ENCODE data around the gene CUTA.

The CUTA gene

GRCh38 chr6:33424855-33425667, 7.2 kb upstream of the CUTA start (continued):
- TF ChIP-seq ZNF518A (tag by site-specific recombination; conservative IDR thresholded peaks at IDR 0.05; ENCODE audit: low read depth) = 0 out of 2 replicates have a peak, but pooled peaks have one; percentile 17
- TF ChIP-seq ZNF513 (tag by site-specific recombination; IDR thresholded peaks at IDR 0.05) = no peak
- TF ChIP-seq TSHZ1 (tag by site-specific recombination; IDR thresholded peaks at IDR 0.05; ENCODE audit: borderline replicate concordance) = no peak
- TF ChIP-seq ZNF610 (tag by site-specific recombination; IDR thresholded peaks at IDR 0.05; ENCODE audit: borderline replicate concordance) = no peak
- TF ChIP-seq ZNF366 (tag by site-specific recombination; conservative IDR thresholded peaks at IDR 0.05) = peak; percentile 93
- TF ChIP-seq ZBTB48 (tag by site-specific recombination; IDR thresholded peaks at IDR 0.05) = peak; percentile 73; the same call in 1 of the 2 replicates

- Histone ChIP-seq H3K36me3 (ENCODE audit: control insufficient read depth in 2 of 2, insufficient read depth in 1 of 2, low read length in 2 of 2) (no peaks in the 10 kb centered on the region), H3K27ac (ENCODE audit: extremely low read depth, low read depth, low read length) (no peak overlapping the region), H3K4me1 (ENCODE audit: control insufficient read depth, insufficient read depth, low read length) (peaks cover 7% of the 10 kb centered on the region), H3K9me3 (ENCODE audit: control insufficient read depth, insufficient read depth, low read depth, low read length) (no peaks in the 10 kb centered on the region), H3K4me3 (ENCODE audit: low read depth, low read length) (no peak overlapping the region)
- ChIA-PET POLR2A (interaction anchor here (1.1 kb wide), 1 partner anchor 452 kb away, joined by 4 read pairs; no protein-coding TSS in a partner anchor), CTCF (interaction anchor here (0.6 to 1.6 kb wide), 4 partner anchors 29 to 119 kb away, joined by 3 to 5 read pairs (median 4); no protein-coding TSS in a partner anchor)
- TF ChIP-seq HOXC10 (CRISPR knock-in tag; IDR thresholded peaks at IDR 0.05) (no peak), ZNF23 (tag by site-specific recombination; IDR thresholded peaks at IDR 0.05; ENCODE audit: borderline replicate concordance) (no peak), ZNF621 (tag by site-specific recombination; IDR thresholded peaks at IDR 0.05) (no peak), ZNF843 (tag by site-specific recombination; IDR thresholded peaks at IDR 0.05) (no peak), ZNF645 (tag by site-specific recombination; IDR thresholded peaks at IDR 0.05) (no peak), ZNF114 (tag by site-specific recombination; IDR thresholded peaks at IDR 0.05) (no peak), ZNF639 (tag by site-specific recombination; IDR thresholded peaks at IDR 0.05) (no peak), ZNF184 (tag by site-specific recombination; IDR thresholded peaks at IDR 0.05) (no peak), ZNF488 (tag by site-specific recombination; IDR thresholded peaks at IDR 0.05) (no peak), ZNF280D (tag by site-specific recombination; IDR thresholded peaks at IDR 0.05) (no peak), ZNF529 (tag by site-specific recombination; IDR thresholded peaks at IDR 0.05; ENCODE audit: insufficient replicate concordance) (no peak)
These were observed 5.9 kb upstream of the CUTA start for GRCh38 chr6:33423777-33424176.

All from HEK293 (cell line).